ENCODE data around the gene ZNF319. TPM values are rescaled to one million over a fixed set of nuclear protein-coding genes. Genes with fewer than 3 reads are reported as not detected.

Gene ZNF319
- total and polyA plus RNA-seq, 2 of the 8 experiments (the other 6 are each of a cell fraction or from before 2014, with no cell fraction given): 3.3 to 5.5 TPM

GRCh38 chr16:58048494-58049231 lies 48.2 kb upstream of the ZNF319 start:
- Histone ChIP-seq H2BK120ac (replicated peaks; ENCODE audit: low read depth, low read length) (no peak overlapping the region), H3K14ac (ENCODE audit: insufficient read length) (no peak overlapping the region), H2BK20ac (ENCODE audit: low read length) (no peak overlapping the region), H2BK5ac (ENCODE audit: low read depth, low read length) (no peak overlapping the region), H3K4me2 (ENCODE audit: insufficient read depth in 1 of 2, low read depth in 2 of 2, low read length in 2 of 2) (no peak overlapping the region), H2BK15ac (ENCODE audit: low read length) (no peak overlapping the region), H3K4ac (replicated peaks; ENCODE audit: insufficient read length, low read depth, low read length) (no peak overlapping the region), H3K79me2 (ENCODE audit: control insufficient read depth in 1 of 2, insufficient read depth in 2 of 2, low read length in 2 of 2) (no peaks in the 10 kb centered on the region), H3K23me2 (ENCODE audit: low read depth, low read length) (no peaks in the 10 kb centered on the region), H4K5ac (ENCODE audit: insufficient read length, low read depth, low read length) (no peak overlapping the region), H2BK12ac (ENCODE audit: low read depth, low read length) (no peak overlapping the region), H3K18ac (ENCODE audit: extremely low read depth, low read length) (no peak overlapping the region), H3K79me1 (ENCODE audit: low read depth, low read length) (no peaks in the 10 kb centered on the region), H3K36me3 (ENCODE audit: control insufficient read depth in 2 of 4, insufficient read depth in 4 of 4, low read length in 3 of 4) (peaks cover 0 to 6% (median 2%) of the 10 kb centered on the region in 4 experiments; a peak in 3 of 8 replicates), H4K20me1 (replicated peaks in 1 of 2; ENCODE audit: control insufficient read depth in 1 of 2, insufficient read depth in 2 of 2, low read length in 2 of 2) (no peaks in the 10 kb centered on the region), H3K27ac (ENCODE audit: low read depth, low read length) (no peak overlapping the region), H2AFZ (ENCODE audit: low read length) (no peak overlapping the region), H2AK5ac (ENCODE audit: low read depth, low read length) (no peak overlapping the region), H3K23ac (ENCODE audit: insufficient read length) (no peak overlapping the region), H3K4me1 (replicated peaks in 1 of 4; ENCODE audit: control insufficient read depth in 3 of 4, insufficient read depth in 4 of 4, low read length in 3 of 4) (peaks cover 0 to 15% (median 8%) of the 10 kb centered on the region in 4 experiments; a peak in 4 of 7 replicates), H3K9ac (replicated peaks in 1 of 4; ENCODE audit: extremely low read depth in 1 of 4, low read depth in 3 of 4, low read length in 3 of 4) (no peak overlapping the region), H3K27me3 (replicated peaks in 1 of 4; ENCODE audit: control insufficient read depth in 3 of 4, extremely low read depth in 1 of 4, insufficient read depth in 3 of 4, low read length in 3 of 4) (no peaks in the 10 kb centered on the region), H3K4me3 (ENCODE audit: extremely low read depth in 1 of 4, insufficient read depth in 2 of 4, low read depth in 3 of 4, low read length in 4 of 4) (no peak overlapping the region), H3K56ac (replicated peaks; ENCODE audit: insufficient read length, low read depth, low read length) (no peak overlapping the region), H3K9me3 (ENCODE audit: insufficient read depth in 2 of 2, low read depth in 1 of 2, low read length in 1 of 2) (no peaks in the 10 kb centered on the region), H4K8ac (ENCODE audit: extremely low read depth, insufficient read depth, low read length) (no peak overlapping the region), H4K91ac (replicated peaks; ENCODE audit: insufficient read length, low read length) (no peak overlapping the region)
- CTCF ChIA-PET (ENCODE audit: partially characterized antibody): interaction anchor here (0.5 to 5.5 kb wide), 16 partner anchors 9 to 399 kb away, joined by 3 to 57 read pairs (median 4); no protein-coding TSS in a partner anchor
- no peak for FAIRE-seq
- peak in 1 of 2 experiments; percentile 42 for DNase-seq (ENCODE audit: low read depth in 1 of 2, low spot score in 2 of 2)
- TF ChIP-seq POLR2A (IDR thresholded peaks at IDR 0.05; ENCODE audit: control extremely low read depth in 1 of 2, low read depth in 2 of 2, low read length in 2 of 2): no peak
- POLR2A ChIA-PET (ENCODE audit: partially characterized antibody): interaction anchor here (0.6 to 1.8 kb wide), 7 partner anchors 11 to 109 kb away, joined by 3 to 5 read pairs (median 3); partner anchors contain the start of gene CFAP20
- 94% methylated on average over 13 of the region's 13 CpGs; no CpG with 5 or more reads in 1 of the 2 experiments for WGBS, 2 experiments (ENCODE audit: extremely low coverage in 1 of 2, insufficient coverage in 1 of 2, insufficient read length in 1 of 2, insufficient replicate concordance in 2 of 2, low coverage in 1 of 2, low lambda C conversion rate in 2 of 2, missing lambda C conversion rate in 1 of 2)
